Endodermal cell (in vitro differentiated cells): ENCODE data around the gene TNP2. TPM values are rescaled to one million over a fixed set of nuclear protein-coding genes. Genes with fewer than 3 reads are reported as not detected.

Experiments
- DNase-seq: peaks from one replicate; pipeline ENCODE4 v3.0.0-alpha.2; 2017
- H3K27ac ChIP-seq: 2 replicates; pipeline ENCODE4 v1.5.1; 2013; ENCODE audit warnings: mild to moderate bottlenecking, low read depth, low read length, moderate library complexity
- H3K27me3 ChIP-seq: 2 replicates; pipeline ENCODE4 v1.6.1; 2013; ENCODE audit warnings: mild to moderate bottlenecking, low read length, moderate library complexity; ENCODE audit not compliant: insufficient read depth, control insufficient read depth, poor library complexity, severe bottlenecking
- H3K36me3 ChIP-seq: 2 replicates; pipeline ENCODE4 v1.7.0; 2013; ENCODE audit warnings: mild to moderate bottlenecking, low read length, moderate library complexity; ENCODE audit not compliant: control insufficient read depth, insufficient read depth
- H3K4me1 ChIP-seq: one replicate; pipeline ENCODE4 v1.7.0; 2013; ENCODE audit warnings: low read length; ENCODE audit not compliant: control insufficient read depth, insufficient read depth
- H3K4me3 ChIP-seq: 2 replicates; pipeline ENCODE4 v1.5.1; 2013; ENCODE audit warnings: mild to moderate bottlenecking, low read length, moderate library complexity
- H3K9ac ChIP-seq: 2 replicates; pipeline ENCODE4 v1.6.1; 2013; ENCODE audit warnings: mild to moderate bottlenecking, low read length, moderate library complexity; ENCODE audit not compliant: poor library complexity, severe bottlenecking; ENCODE audit errors: extremely low read depth
- H3K9me3 ChIP-seq: 2 replicates; pipeline ENCODE4 v1.6.1; 2013; ENCODE audit warnings: mild to moderate bottlenecking, low read length, moderate library complexity; ENCODE audit not compliant: control insufficient read depth
- H3K27ac Mint-ChIP-seq: 2 replicates; pipeline ENCODE4 v1.8.0; 2020; ENCODE audit warnings: mixed read lengths
- H3K27me3 Mint-ChIP-seq: 2 replicates; pipeline ENCODE4 v1.8.0; 2021; ENCODE audit warnings: mild to moderate bottlenecking, mixed read lengths; ENCODE audit not compliant: insufficient read depth
- H3K36me3 Mint-ChIP-seq: 2 replicates; pipeline ENCODE4 v1.8.0; 2020; ENCODE audit warnings: low read depth, mixed read lengths
- H3K4me1 Mint-ChIP-seq: 2 replicates; pipeline ENCODE4 v1.8.0; 2020; ENCODE audit warnings: mixed read lengths
- H3K4me3 Mint-ChIP-seq: 2 replicates; pipeline ENCODE4 v1.8.0; 2020; ENCODE audit warnings: mild to moderate bottlenecking, moderate library complexity, mixed read lengths
- H3K9me3 Mint-ChIP-seq: 2 replicates; pipeline ENCODE4 v1.8.0; 2020; ENCODE audit warnings: mild to moderate bottlenecking, mixed read lengths
- WGBS, 2 experiments: methylation state at CpG; one replicate each; pipeline versions ENCODE4 v1.1.5 to v1.1.7; 2013; ENCODE audit warnings: missing lambda C conversion rate in 2 of 2, mixed read lengths in 1 of 2; ENCODE audit not compliant: insufficient coverage in 1 of 2, insufficient read length in 1 of 2; 5-methylcytosine and 5-hydroxymethylcytosine counted together
- total RNA-seq, 2 donors: library from RNA; stranded (reverse); fragmentation: NEBNext Ultra II Directional in 1 of 2; extraction: Animal tissue kit (Norgen Biotek cat#: 25700) in 1 of 2; gene quantifications; 2 replicates in 1 of 2; 3 replicates in 1 of 2; pipeline ENCODE4 v1.2.1, GENCODE V29; 2021
- TF ChIP-seq, protein P1 (sequence below): fragments of 200-600 bp; sonication (generic); conservative IDR thresholded peaks from 2 replicates; pipeline ENCODE4 v1.5.0; 2021; ENCODE audit warnings: antibody characterized with exemption, mild to moderate bottlenecking

Gene TNP2
- total RNA-seq, 2 donors from 2014 or later = not detected

DNA sequence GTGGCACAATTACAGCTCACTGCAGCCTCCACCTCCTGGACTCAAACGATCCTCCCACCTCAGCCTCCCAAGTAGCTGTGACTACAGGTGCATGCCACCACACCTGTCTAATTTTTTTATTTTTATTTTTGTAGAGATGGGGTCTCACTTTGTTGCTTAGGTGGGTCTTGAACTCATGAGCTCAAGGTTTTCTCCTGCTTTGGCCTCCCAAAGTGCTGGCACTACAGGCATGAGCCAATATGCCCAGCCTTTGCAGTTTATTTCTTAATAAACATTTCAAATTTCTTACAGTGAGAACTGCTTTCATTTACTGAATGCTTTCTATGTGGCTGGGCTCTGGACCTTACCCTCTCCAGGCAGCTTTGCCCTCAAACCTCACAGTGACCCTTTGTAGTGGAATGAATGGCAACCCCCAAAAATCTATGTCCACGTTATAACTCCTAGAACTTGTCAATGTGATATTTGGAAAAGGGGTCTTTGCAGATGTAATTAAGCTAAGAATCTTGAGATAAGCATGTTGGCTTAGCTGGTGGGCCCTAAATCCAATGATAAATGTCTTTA, 1.6 kb upstream of the TNP2 start:
- Mint-ChIP-seq H3K4me3 (no peak overlapping the region), H3K27me3 (no peaks in the 10 kb centered on the region), H3K27ac (no peak overlapping the region), H3K4me1 (no peaks in the 10 kb centered on the region), H3K36me3 (no peaks in the 10 kb centered on the region), H3K9me3 (no peaks in the 10 kb centered on the region)
- no peak for DNase-seq
- Histone ChIP-seq H3K9ac (no peak overlapping the region), H3K9me3 (no peaks in the 10 kb centered on the region), H3K36me3 (no peaks in the 10 kb centered on the region), H3K4me1 (no peaks in the 10 kb centered on the region), H3K27ac (no peak overlapping the region), H3K4me3 (no peak overlapping the region), H3K27me3 (no peaks in the 10 kb centered on the region)
- TF ChIP-seq, protein P1, sequence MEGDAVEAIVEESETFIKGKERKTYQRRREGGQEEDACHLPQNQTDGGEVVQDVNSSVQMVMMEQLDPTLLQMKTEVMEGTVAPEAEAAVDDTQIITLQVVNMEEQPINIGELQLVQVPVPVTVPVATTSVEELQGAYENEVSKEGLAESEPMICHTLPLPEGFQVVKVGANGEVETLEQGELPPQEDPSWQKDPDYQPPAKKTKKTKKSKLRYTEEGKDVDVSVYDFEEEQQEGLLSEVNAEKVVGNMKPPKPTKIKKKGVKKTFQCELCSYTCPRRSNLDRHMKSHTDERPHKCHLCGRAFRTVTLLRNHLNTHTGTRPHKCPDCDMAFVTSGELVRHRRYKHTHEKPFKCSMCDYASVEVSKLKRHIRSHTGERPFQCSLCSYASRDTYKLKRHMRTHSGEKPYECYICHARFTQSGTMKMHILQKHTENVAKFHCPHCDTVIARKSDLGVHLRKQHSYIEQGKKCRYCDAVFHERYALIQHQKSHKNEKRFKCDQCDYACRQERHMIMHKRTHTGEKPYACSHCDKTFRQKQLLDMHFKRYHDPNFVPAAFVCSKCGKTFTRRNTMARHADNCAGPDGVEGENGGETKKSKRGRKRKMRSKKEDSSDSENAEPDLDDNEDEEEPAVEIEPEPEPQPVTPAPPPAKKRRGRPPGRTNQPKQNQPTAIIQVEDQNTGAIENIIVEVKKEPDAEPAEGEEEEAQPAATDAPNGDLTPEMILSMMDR = no peak
- 86% methylated on average over 1 to 2 of the region's 2 CpGs for WGBS, 2 experiments

DNA sequence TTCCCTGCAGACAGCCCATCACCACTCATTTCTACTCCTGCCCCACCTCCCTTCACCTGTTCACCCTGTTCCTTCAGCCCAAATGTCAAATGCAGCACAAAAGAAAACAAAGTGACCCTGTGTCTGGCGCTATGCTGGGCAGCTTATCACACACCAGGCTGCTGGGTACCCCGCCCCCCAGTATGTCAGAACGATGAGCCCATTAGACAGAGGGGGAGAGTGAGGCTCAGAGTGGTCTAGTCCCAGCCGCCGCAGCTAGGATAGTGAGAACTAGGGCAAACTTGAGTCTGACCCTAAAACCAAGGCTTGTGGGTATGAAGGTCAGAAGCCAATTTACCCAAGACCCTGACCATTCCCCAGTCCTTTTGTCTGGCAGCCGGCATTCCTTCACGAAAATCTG, 4.0 kb downstream of the TNP2 start:
- no peak overlapping the region for H3K27ac ChIP-seq
- no peak overlapping the region for H3K27ac Mint-ChIP-seq
- H3K27me3 Mint-ChIP-seq = peaks cover 4% of the 10 kb centered on the region
- no peak overlapping the region for H3K9ac ChIP-seq
- TF ChIP-seq, protein P1 = no peak
- H3K27me3 ChIP-seq = no peaks in the 10 kb centered on the region
- WGBS, 2 experiments = 92 to 95% methylated on average over 7 of the region's 7 CpGs
- no peak overlapping the region for H3K4me3 Mint-ChIP-seq
- H3K9me3 Mint-ChIP-seq = no peaks in the 10 kb centered on the region
- H3K36me3 ChIP-seq = no peaks in the 10 kb centered on the region
- H3K4me3 ChIP-seq = no peak overlapping the region
- DNase-seq = no peak
- H3K36me3 Mint-ChIP-seq = no peaks in the 10 kb centered on the region
- H3K4me1 ChIP-seq = no peaks in the 10 kb centered on the region
- no peaks in the 10 kb centered on the region for H3K4me1 Mint-ChIP-seq
- no peaks in the 10 kb centered on the region for H3K9me3 ChIP-seq

DNA sequence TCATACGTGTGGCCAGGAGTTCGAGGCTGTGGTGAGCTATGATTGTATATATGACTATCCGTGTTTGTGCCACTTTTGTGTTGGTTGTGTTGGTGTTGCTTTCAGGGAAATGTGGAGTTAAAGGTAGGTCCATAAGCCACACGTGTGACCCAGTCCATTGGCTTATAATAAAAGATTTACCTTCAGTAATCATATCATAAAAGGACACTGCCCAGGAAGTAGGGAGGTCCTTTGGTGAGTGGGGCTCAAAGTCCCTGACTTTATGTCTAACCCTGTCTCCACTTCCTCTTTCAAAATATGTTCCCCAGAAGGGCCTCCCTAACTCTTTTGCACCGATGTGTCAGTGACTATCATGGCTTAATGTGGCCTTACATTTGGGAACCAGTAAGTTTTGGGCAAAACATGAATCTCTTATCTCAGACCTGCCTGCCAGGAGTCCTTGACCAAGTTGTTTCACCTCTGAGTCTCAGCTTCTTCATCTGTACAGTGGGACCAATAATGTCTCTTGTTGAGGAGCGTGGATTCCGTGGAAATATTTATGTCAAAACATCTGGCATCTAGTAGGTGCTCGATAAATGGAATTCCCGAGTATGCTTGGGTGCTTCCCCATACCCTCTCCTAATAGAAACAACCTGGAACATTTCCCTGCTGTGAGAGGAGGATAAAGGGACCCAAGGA, 4.8 kb downstream of the TNP2 start:
- no peaks in the 10 kb centered on the region for H3K9me3 Mint-ChIP-seq
- Histone ChIP-seq H3K36me3 (no peaks in the 10 kb centered on the region), H3K4me3 (no peak overlapping the region), H3K9ac (no peak overlapping the region), H3K9me3 (no peaks in the 10 kb centered on the region), H3K27me3 (no peaks in the 10 kb centered on the region), H3K27ac (no peak overlapping the region), H3K4me1 (no peaks in the 10 kb centered on the region)
- TF ChIP-seq, protein P1 = no peak
- WGBS, 2 experiments = 85 to 100% methylated on average over 1 to 9 of the region's 9 CpGs
- H3K4me1 Mint-ChIP-seq = no peaks in the 10 kb centered on the region
- no peak overlapping the region for H3K4me3 Mint-ChIP-seq
- H3K27me3 Mint-ChIP-seq = peaks cover 6% of the 10 kb centered on the region
- H3K36me3 Mint-ChIP-seq = no peaks in the 10 kb centered on the region
- DNase-seq = no peak
- H3K27ac Mint-ChIP-seq = no peak overlapping the region
